Smooth muscle cell (in vitro differentiated cells): ENCODE data around the gene STAT5A. TPM values are rescaled to one million over a fixed set of nuclear protein-coding genes. Genes with fewer than 3 reads are reported as not detected.
"Not testable (repeated sequence)": the region's sequence is repeated elsewhere in the genome, so short reads cannot be mapped to it uniquely, and the experiment has no call there.

Experiments used
- DNase-seq: peaks from one replicate; lab custom pipeline; 2025; ENCODE audit not compliant: unreplicated experiment; lab: John Stamatoyannopoulos, UW
- H2AFZ ChIP-seq: fragments of 200-600 bp; sonication (generic); 2 replicates; pipeline ENCODE4 v1.6.0; 2016; ENCODE audit warnings: antibody characterized with exemption, low read depth, mild to moderate bottlenecking
- H3F3A ChIP-seq: fragments of 200-600 bp; sonication (generic); 2 replicates; pipeline ENCODE4 v1.6.0; 2017; ENCODE audit warnings: antibody characterized with exemption, low read depth
- H3K27ac ChIP-seq: fragments of 200-600 bp; sonication (generic); 2 replicates; pipeline ENCODE4 v1.5.1; 2016; ENCODE audit warnings: low read depth, mild to moderate bottlenecking
- H3K27me3 ChIP-seq: fragments of 200-600 bp; sonication (generic); 2 replicates; pipeline ENCODE4 v1.6.1; 2016; ENCODE audit warnings: low read depth, mild to moderate bottlenecking
- H3K36me3 ChIP-seq: fragments of 200-600 bp; sonication (generic); 2 replicates; pipeline ENCODE4 v1.5.1; 2016; ENCODE audit warnings: low read depth
- H3K4me1 ChIP-seq: fragments of 200-600 bp; sonication (generic); 2 replicates; pipeline ENCODE4 v1.5.1; 2016; ENCODE audit warnings: low read depth
- H3K4me2 ChIP-seq: fragments of 200-600 bp; sonication (generic); 2 replicates; pipeline ENCODE4 v1.6.0; 2016; ENCODE audit warnings: mild to moderate bottlenecking
- H3K4me3 ChIP-seq: fragments of 200-600 bp; sonication (generic); 2 replicates; pipeline ENCODE4 v1.5.1; 2016; ENCODE audit warnings: mild to moderate bottlenecking
- H3K79me2 ChIP-seq: fragments of 200-600 bp; sonication (generic); 2 replicates; pipeline ENCODE4 v1.6.0; 2016; ENCODE audit warnings: low read depth, mild to moderate bottlenecking
- H3K9ac ChIP-seq: fragments of 200-600 bp; sonication (generic); 2 replicates; pipeline ENCODE4 v1.6.0; 2016; ENCODE audit warnings: low read depth
- H3K9me3 ChIP-seq: fragments of 200-600 bp; sonication (generic); replicated peaks from 2 replicates; pipeline ENCODE4 v1.5.1; 2016; ENCODE audit warnings: low read depth
- H4K20me1 ChIP-seq: fragments of 200-600 bp; sonication (generic); 2 replicates; pipeline ENCODE4 v1.6.0; 2016; ENCODE audit warnings: low read depth
- CTCF ChIP-seq: fragments of 200-600 bp; sonication (generic); IDR thresholded peaks from 2 replicates; pipeline ENCODE4 v1.5.1; 2017; ENCODE audit warnings: borderline replicate concordance, mild to moderate bottlenecking, antibody characterized with exemption; ENCODE audit not compliant: insufficient read depth, poor library complexity, severe bottlenecking
- WGBS: methylation state at CpG from one replicate; pipeline ENCODE4 v1.1.7; 2016; ENCODE audit warnings: low lambda C conversion rate; 5-methylcytosine and 5-hydroxymethylcytosine counted together
- polyA plus RNA-seq: library from polyadenylated mRNA; unstranded; fragments of >200 nt; fragmentation: Nextera tagmentation; extraction: Ambion mirVana; gene quantifications from 2 replicates; pipeline ENCODE4 v1.2.1, GENCODE V29; 2016
- total RNA-seq: library from RNA; depleted of rRNA; stranded (reverse); fragments of >200 nt; gene quantifications from 2 replicates; pipeline ENCODE4 v1.2.3, GENCODE V29; 2014

The STAT5A gene
- total and polyA plus RNA-seq, 2 experiments from 2014 or later, result 1.7 to 3.2 TPM

- H3K4me3 ChIP-seq, result no peak overlapping the region
- 91% methylated on average over 10 of the region's 10 CpGs for WGBS
- no peak overlapping the region for H2AFZ ChIP-seq
- no peaks in the 10 kb centered on the region for H3K79me2 ChIP-seq
- peaks cover 23% of the 10 kb centered on the region for H3F3A ChIP-seq
- peaks cover 16% of the 10 kb centered on the region for H3K36me3 ChIP-seq
- H3K9me3 ChIP-seq, result no peaks in the 10 kb centered on the region
- H4K20me1 ChIP-seq, result peaks cover 63% of the 10 kb centered on the region
- H3K27ac ChIP-seq, result no peak overlapping the region
- TF ChIP-seq CTCF, result no peak
- H3K27me3 ChIP-seq, result no peaks in the 10 kb centered on the region
- peaks cover 18% of the 10 kb centered on the region for H3K4me1 ChIP-seq
- H3K9ac ChIP-seq, result no peak overlapping the region
- H3K4me2 ChIP-seq, result no peak overlapping the region
- DNase-seq, result no peak
Measured at GRCh38 chr17:42315402-42316156, 27.3 kb downstream of the STAT5A start.

GRCh38 chr17:42316755-42317154, 28.5 kb downstream of the STAT5A start:
- Histone ChIP-seq H3K4me1 (peaks cover 11% of the 10 kb centered on the region), H3K4me3 (no peak overlapping the region), H4K20me1 (peaks cover 67% of the 10 kb centered on the region), H3K36me3 (peaks cover 17% of the 10 kb centered on the region), H3F3A (peaks cover 12% of the 10 kb centered on the region), H2AFZ (no peak overlapping the region), H3K27me3 (no peaks in the 10 kb centered on the region), H3K4me2 (no peak overlapping the region), H3K9me3 (no peaks in the 10 kb centered on the region), H3K27ac (no peak overlapping the region), H3K79me2 (no peaks in the 10 kb centered on the region), H3K9ac (no peak overlapping the region)
- WGBS, result 99% methylated on average over 4 of the region's 4 CpGs
- DNase-seq, result no peak
- TF ChIP-seq CTCF, result no peak

- no peak for DNase-seq
- WGBS, result 82% methylated on average over 5 of the region's 5 CpGs
- Histone ChIP-seq H3K9me3 (no peaks in the 10 kb centered on the region), H2AFZ (no peak overlapping the region), H3K36me3 (peaks cover 23% of the 10 kb centered on the region), H3K27ac (no peak overlapping the region), H3F3A (peaks cover 9% of the 10 kb centered on the region), H3K4me2 (no peak overlapping the region), H4K20me1 (peaks cover 67% of the 10 kb centered on the region), H3K9ac (no peak overlapping the region), H3K4me1 (peaks cover 6% of the 10 kb centered on the region), H3K4me3 (no peak overlapping the region), H3K79me2 (no peaks in the 10 kb centered on the region), H3K27me3 (no peaks in the 10 kb centered on the region)
- no peak for TF ChIP-seq CTCF
Measured at GRCh38 chr17:42317266-42317845, 29.1 kb downstream of the STAT5A start.

- H3K79me2 ChIP-seq, H3K4me3 ChIP-seq, DNase-seq, H3K27me3 ChIP-seq, H3K9me3 ChIP-seq, H3K9ac ChIP-seq, H3K4me2 ChIP-seq, H3F3A ChIP-seq, H3K27ac ChIP-seq, H3K4me1 ChIP-seq, H2AFZ ChIP-seq: not testable (repeated sequence)
- peaks cover 64% of the 10 kb centered on the region for H4K20me1 ChIP-seq
- WGBS, result 99% methylated on average over 6 of the region's 6 CpGs
- peaks cover 24% of the 10 kb centered on the region for H3K36me3 ChIP-seq
Measured at GRCh38 chr17:42317967-42318366, 29.7 kb downstream of the STAT5A start.
